Measurements from ENCODE around the gene SOWAHA. TPM values are rescaled to one million over a fixed set of nuclear protein-coding genes. Genes with fewer than 3 reads are reported as not detected.
"Not testable (repeated sequence)": the region's sequence is repeated elsewhere in the genome, so short reads cannot be mapped to it uniquely, and the experiment has no call there.

Gene SOWAHA
- total RNA-seq, 1 experiment from 2014 or later: not detected

DNA sequence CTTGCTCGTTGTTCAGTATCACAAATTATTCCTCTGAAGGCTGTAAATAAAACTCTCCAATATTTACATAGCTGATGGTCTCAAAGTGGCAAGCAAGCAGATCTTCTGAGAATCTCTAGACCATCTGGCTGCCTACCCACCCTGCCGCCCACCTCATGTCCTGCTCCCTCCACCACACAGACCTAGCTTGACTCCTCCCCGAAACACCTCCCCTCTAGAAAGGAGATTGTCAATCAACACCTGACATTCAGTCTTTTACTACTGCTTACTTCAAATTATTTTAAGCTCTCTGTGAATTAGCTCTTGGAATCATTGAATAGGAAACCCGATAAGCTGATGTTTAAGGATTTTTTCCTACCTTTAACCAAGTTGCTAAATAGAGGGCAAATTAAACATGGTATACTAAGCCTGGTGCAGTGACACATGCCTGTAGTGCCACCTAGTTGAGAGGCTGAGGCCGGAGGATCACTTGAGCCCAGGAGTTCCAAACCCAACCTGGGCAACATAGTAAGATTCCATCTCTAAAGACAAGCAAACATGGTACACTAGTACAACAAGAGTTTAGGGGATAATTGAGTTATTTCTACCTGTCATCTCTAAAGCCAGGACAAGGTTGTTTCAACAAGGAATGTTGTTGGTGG lies 10.9 kb upstream of the SOWAHA start:
- POLR2A ChIA-PET: interaction anchor here (0.6 kb wide), 1 partner anchor 18 kb away, joined by 4 read pairs; no protein-coding TSS in a partner anchor
- no peak; the same call in 1 of the 2 replicates for ATAC-seq
- no peak for DNase-seq (ENCODE audit: low read depth, low spot score)
- Histone ChIP-seq H3K4me3 (ENCODE audit: low read depth in 2 of 2, low read length in 2 of 2) (no peak overlapping the region), H3K27me3 (ENCODE audit: control insufficient read depth, insufficient read depth, low read length) (no peaks in the 10 kb centered on the region; the same call in 1 of the 2 replicates), H3K27ac (ENCODE audit: low read length) (no peak overlapping the region), H3K9me3 (ENCODE audit: control insufficient read depth, insufficient read depth, low read depth, low read length) (no peaks in the 10 kb centered on the region), H3K36me3 (ENCODE audit: control insufficient read depth, insufficient read depth, low read length) (no peaks in the 10 kb centered on the region), H3K4me1 (ENCODE audit: control insufficient read depth, insufficient read depth, low read length) (no peaks in the 10 kb centered on the region)
- intact Hi-C loops (cut with micrococcal nuclease; ENCODE audit: unreplicated experiment) (no loop called here), in situ Hi-C loops (cut with HindIII; ENCODE audit: low pct_unique_long_range_greater_than_20kb, low sequenced_read_pairs) (no loop called here)
- TF ChIP-seq SIN3A (IDR thresholded peaks at IDR 0.05; ENCODE audit: borderline replicate concordance, insufficient read depth, low read depth, low read length) (no peak), CTCF (IDR thresholded peaks at IDR 0.05) (peak; percentile 52)
- CTCF ChIA-PET: interaction anchor here (0.6 kb wide), 1 partner anchor 13 kb away, joined by 3 read pairs; no protein-coding TSS in a partner anchor
- BruUV-seq (replicated peaks): no TSS peak

- BruUV-seq (replicated peaks); H3K27ac ChIP-seq (ENCODE audit: low read length); in situ Hi-C loops (cut with HindIII; ENCODE audit: low pct_unique_long_range_greater_than_20kb, low sequenced_read_pairs); DNase-seq (ENCODE audit: low read depth, low spot score); H3K9me3 ChIP-seq (ENCODE audit: control insufficient read depth, insufficient read depth, low read depth, low read length); H3K36me3 ChIP-seq (ENCODE audit: control insufficient read depth, insufficient read depth, low read length); CTCF ChIA-PET; ATAC-seq; H3K4me3 ChIP-seq (ENCODE audit: low read depth in 2 of 2, low read length in 2 of 2); POLR2A ChIA-PET; H3K27me3 ChIP-seq (ENCODE audit: control insufficient read depth, insufficient read depth, low read length); H3K4me1 ChIP-seq (ENCODE audit: control insufficient read depth, insufficient read depth, low read length); intact Hi-C loops (cut with micrococcal nuclease; ENCODE audit: unreplicated experiment): not testable (repeated sequence)
- peak; percentile 21; the same call in 1 of the 2 replicates for TF ChIP-seq CTCF (IDR thresholded peaks at IDR 0.05)
Observed at GRCh38 chr5:132802685-132803066, 10.4 kb upstream of the SOWAHA start.

DNA sequence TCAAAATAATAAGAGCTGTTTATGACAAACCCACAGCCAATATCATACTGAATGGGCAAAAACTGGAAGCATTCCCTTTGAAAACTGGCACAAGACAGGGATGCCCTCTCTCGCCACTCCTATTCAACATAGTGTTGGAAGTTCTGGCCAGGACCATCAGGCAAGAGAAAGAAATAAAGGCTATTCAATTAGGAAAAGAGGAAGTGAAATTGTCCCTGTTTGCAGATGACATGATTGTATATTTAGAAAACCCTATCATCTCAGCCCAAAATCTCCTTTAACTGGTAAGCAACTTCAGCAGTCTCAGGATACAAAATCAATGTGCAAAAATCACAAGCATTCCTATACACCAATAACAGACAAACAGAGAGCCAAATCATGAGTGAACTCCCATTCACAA lies 8.9 kb upstream of the SOWAHA start:
- H3K27me3 ChIP-seq (ENCODE audit: control insufficient read depth, insufficient read depth, low read length); H3K27ac ChIP-seq (ENCODE audit: low read length); POLR2A ChIA-PET; CTCF ChIA-PET; H3K36me3 ChIP-seq (ENCODE audit: control insufficient read depth, insufficient read depth, low read length); H3K4me3 ChIP-seq (ENCODE audit: low read depth in 2 of 2, low read length in 2 of 2); BruUV-seq (replicated peaks); in situ Hi-C loops (cut with HindIII; ENCODE audit: low pct_unique_long_range_greater_than_20kb, low sequenced_read_pairs); intact Hi-C loops (cut with micrococcal nuclease; ENCODE audit: unreplicated experiment); ATAC-seq; DNase-seq (ENCODE audit: low read depth, low spot score); H3K4me1 ChIP-seq (ENCODE audit: control insufficient read depth, insufficient read depth, low read length); H3K9me3 ChIP-seq (ENCODE audit: control insufficient read depth, insufficient read depth, low read depth, low read length): not testable (repeated sequence)

GRCh38 chr5:132805872-132806271 lies 7.2 kb upstream of the SOWAHA start:
- intact Hi-C loops (cut with micrococcal nuclease; ENCODE audit: unreplicated experiment); POLR2A ChIA-PET; H3K9me3 ChIP-seq (ENCODE audit: control insufficient read depth, insufficient read depth, low read depth, low read length); in situ Hi-C loops (cut with HindIII; ENCODE audit: low pct_unique_long_range_greater_than_20kb, low sequenced_read_pairs); H3K27ac ChIP-seq (ENCODE audit: low read length); BruUV-seq (replicated peaks); H3K4me3 ChIP-seq (ENCODE audit: low read depth in 2 of 2, low read length in 2 of 2); ATAC-seq; CTCF ChIA-PET; H3K4me1 ChIP-seq (ENCODE audit: control insufficient read depth, insufficient read depth, low read length); H3K36me3 ChIP-seq (ENCODE audit: control insufficient read depth, insufficient read depth, low read length); DNase-seq (ENCODE audit: low read depth, low spot score); H3K27me3 ChIP-seq (ENCODE audit: control insufficient read depth, insufficient read depth, low read length): not testable (repeated sequence)

DNA sequence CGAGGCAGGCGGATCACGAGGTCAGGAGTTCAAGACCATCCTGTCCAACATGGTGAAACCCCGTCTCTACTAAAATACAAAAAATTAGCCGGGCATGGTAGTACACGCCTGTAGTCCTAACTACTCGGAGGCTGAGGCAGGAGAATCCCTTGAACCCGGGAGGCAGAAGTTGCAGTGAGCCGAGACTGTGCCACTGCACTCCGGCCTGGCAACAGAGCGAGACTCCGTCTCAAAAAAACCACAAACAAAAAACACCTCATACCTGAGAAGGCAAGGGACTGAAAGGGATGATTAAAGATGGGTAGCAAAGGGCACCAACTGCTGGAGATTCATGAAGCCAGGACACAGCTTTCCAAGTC lies 6.3 kb upstream of the SOWAHA start:
- H3K36me3 ChIP-seq (ENCODE audit: control insufficient read depth, insufficient read depth, low read length); in situ Hi-C loops (cut with HindIII; ENCODE audit: low pct_unique_long_range_greater_than_20kb, low sequenced_read_pairs); H3K9me3 ChIP-seq (ENCODE audit: control insufficient read depth, insufficient read depth, low read depth, low read length); intact Hi-C loops (cut with micrococcal nuclease; ENCODE audit: unreplicated experiment); ATAC-seq; POLR2A ChIA-PET; H3K27ac ChIP-seq (ENCODE audit: low read length); BruUV-seq (replicated peaks); H3K4me1 ChIP-seq (ENCODE audit: control insufficient read depth, insufficient read depth, low read length); DNase-seq (ENCODE audit: low read depth, low spot score); H3K27me3 ChIP-seq (ENCODE audit: control insufficient read depth, insufficient read depth, low read length); H3K4me3 ChIP-seq (ENCODE audit: low read depth in 2 of 2, low read length in 2 of 2): not testable (repeated sequence)
- CTCF ChIA-PET: interaction anchor here (0.6 to 1.0 kb wide), 4 partner anchors 14 to 250 kb away, joined by 3 to 7 read pairs (median 4); no protein-coding TSS in a partner anchor

All from Panc1 (cell line).